RWPE1 (cell line): Measurements from ENCODE around the gene RAB37.
A peak's percentile ranks its signal among the peaks of the same experiment; 100 is the strongest.

Experiments
- CTCF ChIA-PET: fragments of 350-600 bp; sonication (Branson Sonifier 250); formaldehyde crosslinking; extraction: SDS; loops from one replicate; lab custom pipeline; 2021; lab: Yijun Ruan, JAX
- POLR2A ChIA-PET: fragments of 400-600 bp; formaldehyde crosslinking; extraction: SDS; loops from one replicate; lab custom pipeline; 2020; ENCODE audit warnings: antibody characterized with exemption; ENCODE audit not compliant: low non-redundant PET; lab: Yijun Ruan, JAX
- DNase-seq: peaks from one replicate; pipeline ENCODE4 v3.0.0; 2012; ENCODE audit warnings: low spot score
- H3K27ac ChIP-seq: fragments of 450-650 bp; 2 replicates; pipeline ENCODE4 v1.5.1; 2017
- TF ChIP-seq, protein P1 (sequence below): fragments of 450-650 bp; conservative IDR thresholded peaks from 2 replicates; pipeline ENCODE4 v1.5.1; 2017; ENCODE audit warnings: low read depth, mild to moderate bottlenecking

The RAB37 gene

GRCh38 chr17:74729866-74730265 is 7.2 kb upstream of the RAB37 start:
- CTCF ChIA-PET, result no interaction called here

GRCh38 chr17:74730491-74731346 is 6.3 kb upstream of the RAB37 start:
- DNase-seq, result no peak
- TF ChIP-seq, protein P1, sequence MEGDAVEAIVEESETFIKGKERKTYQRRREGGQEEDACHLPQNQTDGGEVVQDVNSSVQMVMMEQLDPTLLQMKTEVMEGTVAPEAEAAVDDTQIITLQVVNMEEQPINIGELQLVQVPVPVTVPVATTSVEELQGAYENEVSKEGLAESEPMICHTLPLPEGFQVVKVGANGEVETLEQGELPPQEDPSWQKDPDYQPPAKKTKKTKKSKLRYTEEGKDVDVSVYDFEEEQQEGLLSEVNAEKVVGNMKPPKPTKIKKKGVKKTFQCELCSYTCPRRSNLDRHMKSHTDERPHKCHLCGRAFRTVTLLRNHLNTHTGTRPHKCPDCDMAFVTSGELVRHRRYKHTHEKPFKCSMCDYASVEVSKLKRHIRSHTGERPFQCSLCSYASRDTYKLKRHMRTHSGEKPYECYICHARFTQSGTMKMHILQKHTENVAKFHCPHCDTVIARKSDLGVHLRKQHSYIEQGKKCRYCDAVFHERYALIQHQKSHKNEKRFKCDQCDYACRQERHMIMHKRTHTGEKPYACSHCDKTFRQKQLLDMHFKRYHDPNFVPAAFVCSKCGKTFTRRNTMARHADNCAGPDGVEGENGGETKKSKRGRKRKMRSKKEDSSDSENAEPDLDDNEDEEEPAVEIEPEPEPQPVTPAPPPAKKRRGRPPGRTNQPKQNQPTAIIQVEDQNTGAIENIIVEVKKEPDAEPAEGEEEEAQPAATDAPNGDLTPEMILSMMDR, result no peak
- POLR2A ChIA-PET, result no interaction called here
- CTCF ChIA-PET, result no interaction called here
- H3K27ac ChIP-seq, result 0 out of 2 replicates have a peak overlapping the region, but pooled peaks have one; percentile 12

More at GRCh38 chr17:74729866-74730265, 7.2 kb upstream of the RAB37 start:
- no peak for DNase-seq
- TF ChIP-seq, protein P1, result no peak
- POLR2A ChIA-PET, result no interaction called here
- no peak overlapping the region for H3K27ac ChIP-seq

DNA sequence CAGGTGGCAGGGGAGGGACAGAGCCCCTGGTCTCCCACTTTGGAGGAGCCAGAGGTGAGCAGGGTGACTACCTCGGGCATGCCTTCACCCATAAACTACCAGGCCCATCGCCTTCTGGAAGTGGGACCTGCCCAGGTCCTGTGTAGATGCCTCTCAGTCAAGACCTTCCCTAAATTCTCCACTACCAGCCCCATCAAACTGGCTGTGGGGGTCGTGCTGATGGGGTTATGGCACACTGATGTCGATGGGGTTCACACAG is 5.8 kb upstream of the RAB37 start:
- ChIA-PET CTCF (no interaction called here), POLR2A (no interaction called here)
- H3K27ac ChIP-seq, result no peak overlapping the region
- TF ChIP-seq, protein P1, result no peak
- DNase-seq, result no peak

- H3K27ac ChIP-seq, result no peak overlapping the region
- CTCF ChIA-PET, result interaction anchor here (0.5 kb wide), 1 partner anchor 172 kb away, joined by 3 read pairs; no protein-coding TSS in a partner anchor
- POLR2A ChIA-PET, result no interaction called here
Measured at GRCh38 chr17:74732042-74732867, 4.8 kb upstream of the RAB37 start.

DNA sequence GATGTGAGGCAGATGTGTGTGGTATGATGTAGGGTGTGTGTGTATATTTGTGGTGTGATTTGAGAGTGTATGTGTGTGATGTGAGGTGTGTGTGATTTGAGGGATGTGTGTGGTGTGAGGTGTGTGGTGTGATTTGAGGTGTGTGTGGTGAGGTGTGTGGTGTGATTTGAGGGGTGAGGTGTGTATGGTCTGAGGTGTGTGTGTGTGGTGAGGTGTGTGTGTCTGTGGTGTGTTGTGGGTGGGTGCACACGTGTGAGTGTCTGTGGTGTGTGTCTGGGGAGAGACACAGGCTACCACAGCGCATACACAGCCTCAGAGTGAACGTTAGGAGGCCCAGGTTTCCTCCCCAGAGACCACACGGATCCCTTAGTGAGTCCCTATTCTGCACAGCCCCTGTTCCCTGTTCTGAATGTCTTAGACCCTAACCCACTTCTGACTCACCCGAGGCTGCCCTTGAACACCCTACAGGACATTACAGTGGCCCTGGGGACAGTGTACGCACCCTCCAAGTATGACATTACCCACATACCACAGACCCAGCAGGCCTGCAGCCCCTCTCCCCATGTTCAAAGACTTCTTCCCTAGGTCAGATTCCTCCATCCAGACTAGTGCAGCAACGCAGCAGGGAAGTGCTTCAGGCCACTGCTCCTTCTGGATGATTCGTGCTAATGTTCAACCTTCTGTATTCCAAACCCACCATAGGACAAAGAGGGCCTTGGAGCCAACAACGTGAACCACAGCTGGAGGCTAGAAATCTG is 3.5 kb upstream of the RAB37 start:
- CTCF ChIA-PET, result interaction anchor here (0.6 kb wide), 1 partner anchor 57 kb away, joined by 3 read pairs; no protein-coding TSS in a partner anchor
- DNase-seq, result no peak
- POLR2A ChIA-PET, result no interaction called here
- TF ChIP-seq, protein P1, result no peak
- H3K27ac ChIP-seq, result no peak overlapping the region

More at GRCh38 chr17:74732042-74732867, 4.8 kb upstream of the RAB37 start:
- TF ChIP-seq, protein P1, result no peak
- no peak for DNase-seq

DNA sequence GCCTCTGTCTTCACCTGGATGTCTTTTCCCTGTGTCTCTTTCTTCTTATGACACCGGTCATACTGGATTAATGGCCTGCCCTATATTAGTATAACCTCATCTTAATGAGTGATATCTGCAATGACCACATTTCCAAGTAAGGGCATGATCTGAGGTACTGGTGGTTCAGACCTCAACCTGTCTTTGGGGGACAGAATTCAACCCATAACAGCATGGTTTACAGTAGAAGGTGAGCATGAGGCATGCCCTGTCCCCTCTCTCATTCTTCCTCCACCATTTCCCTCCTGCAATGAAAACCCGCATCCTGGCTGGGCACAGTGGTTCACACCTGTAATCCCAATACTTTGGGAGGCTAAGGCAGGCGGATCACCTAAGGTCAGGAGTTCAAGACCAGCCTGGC is 2.8 kb upstream of the RAB37 start:
- ChIA-PET CTCF (interaction anchor here (0.6 kb wide), 1 partner anchor 57 kb away, joined by 3 read pairs; no protein-coding TSS in a partner anchor), POLR2A (no interaction called here)
- TF ChIP-seq, protein P1, result no peak

More for the DNA sequence above, 2.8 kb upstream of the RAB37 start:
- no peak overlapping the region for H3K27ac ChIP-seq
- no peak for DNase-seq
